H1 (cell line): ENCODE results near the gene GRIK4. TPM values are rescaled to one million over a fixed set of nuclear protein-coding genes. Genes with fewer than 3 reads are reported as not detected.

Experiments
- CTCF ChIA-PET: fragments of 300-600 bp; sonication (Branson Sonifier 250); formaldehyde crosslinking; loops from one replicate; lab custom pipeline; 2021; ENCODE audit not compliant: partially characterized antibody; lab: Charles Lee
- POLR2A ChIA-PET: fragments of 300-600 bp; sonication (Branson Sonifier 250); formaldehyde crosslinking; loops from one replicate; lab custom pipeline; 2021; ENCODE audit warnings: inconsistent platforms; ENCODE audit not compliant: partially characterized antibody; lab: Charles Lee
- DNase-seq, 2 experiments: peaks; one replicate each; pipeline versions ENCODE4 v3.0.0 to v3.0.0-alpha.2; 2010 to 2022; ENCODE audit warnings: low spot score in 2 of 2, low read depth in 1 of 2, mixed read lengths in 1 of 2
- FAIRE-seq: peaks from 2 replicates; lab custom pipeline; 2011; peaks lifted over from hg19 to GRCh38; lab: Jason Lieb, UNC
- H2AFZ ChIP-seq: 2 replicates; pipeline ENCODE4 v1.8.1; 2012; ENCODE audit warnings: low read length, inconsistent platforms
- H2AK5ac ChIP-seq: 2 replicates; pipeline ENCODE4 v1.6.1; 2013; ENCODE audit warnings: low read depth, low read length
- H2BK120ac ChIP-seq: replicated peaks from 2 replicates; pipeline ENCODE3; 2013; ENCODE audit warnings: low read depth, low read length, inconsistent platforms
- H2BK12ac ChIP-seq: 2 replicates; pipeline ENCODE4 v1.6.1; 2013; ENCODE audit warnings: low read depth, low read length
- H2BK15ac ChIP-seq: 2 replicates; pipeline ENCODE4 v1.6.1; 2013; ENCODE audit warnings: low read length
- H2BK20ac ChIP-seq: 2 replicates; pipeline ENCODE4 v1.6.1; 2013; ENCODE audit warnings: low read length
- H2BK5ac ChIP-seq: 2 replicates; pipeline ENCODE4 v1.6.1; 2013; ENCODE audit warnings: low read depth, low read length
- H3K14ac ChIP-seq: 2 replicates; pipeline ENCODE4 v1.6.1; 2013; ENCODE audit warnings: inconsistent platforms; ENCODE audit not compliant: insufficient read length
- H3K18ac ChIP-seq: 2 replicates; pipeline ENCODE4 v1.6.1; 2013; ENCODE audit warnings: low read length; ENCODE audit errors: extremely low read depth
- H3K23ac ChIP-seq: 2 replicates; pipeline ENCODE4 v1.6.1; 2013; ENCODE audit warnings: inconsistent platforms; ENCODE audit not compliant: insufficient read length
- H3K23me2 ChIP-seq: 2 replicates; pipeline ENCODE4 v1.6.1; 2013; ENCODE audit warnings: low read depth, low read length
- H3K27ac ChIP-seq: 2 replicates; pipeline ENCODE4 v1.6.1; 2011; ENCODE audit warnings: low read depth, low read length, inconsistent platforms
- H3K27me3 ChIP-seq, 4 experiments: replicated peaks in 1 of 4; 1 replicate in 1 of 4; 2 replicates in 3 of 4; pipeline versions ENCODE4 v1.6.1 to v1.8.1; 2011 to 2013; ENCODE audit warnings: low read length in 3 of 4, mild to moderate bottlenecking in 3 of 4, inconsistent platforms in 2 of 4, mixed read lengths in 2 of 4, moderate library complexity in 1 of 4; ENCODE audit not compliant: control insufficient read depth in 3 of 4, insufficient read depth in 3 of 4; ENCODE audit errors: extremely low read depth in 1 of 4
- H3K36me3 ChIP-seq, 4 experiments: 2 replicates each; pipeline versions ENCODE4 v1.6.1 to v1.8.1; 2011 to 2013; ENCODE audit warnings: mild to moderate bottlenecking in 4 of 4, low read length in 3 of 4, moderate library complexity in 2 of 4, control low read depth in 1 of 4, inconsistent platforms in 1 of 4; ENCODE audit not compliant: insufficient read depth in 4 of 4, control insufficient read depth in 2 of 4
- H3K4ac ChIP-seq: replicated peaks from 2 replicates; pipeline ENCODE3; 2013; ENCODE audit warnings: low read length, low read depth, mixed read lengths, inconsistent platforms; ENCODE audit not compliant: insufficient read length
- H3K4me1 ChIP-seq, 4 experiments: replicated peaks in 1 of 4; 1 replicate in 1 of 4; 2 replicates in 3 of 4; pipeline versions ENCODE4 v1.6.1 to v1.8.1; 2011 to 2013; ENCODE audit warnings: low read length in 3 of 4, inconsistent platforms in 2 of 4, mixed read lengths in 1 of 4; ENCODE audit not compliant: insufficient read depth in 4 of 4, control insufficient read depth in 3 of 4
- H3K4me2 ChIP-seq, 2 experiments: 2 replicates each; pipeline versions ENCODE4 v1.6.1 to v1.8.1; 2011 to 2013; ENCODE audit warnings: low read depth in 2 of 2, low read length in 2 of 2, control low read depth in 1 of 2, inconsistent platforms in 1 of 2, mild to moderate bottlenecking in 1 of 2; ENCODE audit not compliant: insufficient read depth in 1 of 2
- H3K4me3 ChIP-seq, 4 experiments: fragments of 200-600, 300-600 bp in 1 of 4; sonication (generic), shearing (Covaris generic), sonication (Bioruptor Twin) in 1 of 4; 2 replicates each; pipeline versions ENCODE4 v1.5.1 to v1.8.1; 2011 to 2016; ENCODE audit warnings: low read length in 4 of 4, low read depth in 3 of 4, control low read depth in 2 of 4, inconsistent platforms in 2 of 4, mild to moderate bottlenecking in 2 of 4, mixed read lengths in 1 of 4, moderate library complexity in 1 of 4; ENCODE audit not compliant: insufficient read depth in 2 of 4; ENCODE audit errors: extremely low read depth in 1 of 4
- H3K56ac ChIP-seq: replicated peaks from 2 replicates; pipeline ENCODE3; 2013; ENCODE audit warnings: low read depth, mild to moderate bottlenecking, mixed read lengths, low read length, inconsistent platforms; ENCODE audit not compliant: insufficient read length
- H3K79me1 ChIP-seq: 2 replicates; pipeline ENCODE4 v1.6.1; 2013; ENCODE audit warnings: low read depth, low read length, control low read depth
- H3K79me2 ChIP-seq, 2 experiments: 2 replicates each; pipeline versions ENCODE4 v1.6.1 to v1.8.1; 2012 to 2013; ENCODE audit warnings: low read length in 2 of 2, mild to moderate bottlenecking in 2 of 2, inconsistent platforms in 1 of 2; ENCODE audit not compliant: insufficient read depth in 2 of 2, control insufficient read depth in 1 of 2
- H3K9ac ChIP-seq, 4 experiments: replicated peaks in 1 of 4; 1 replicate in 1 of 4; 2 replicates in 3 of 4; pipeline versions ENCODE4 v1.6.1 to v1.8.1; 2011 to 2013; ENCODE audit warnings: low read depth in 3 of 4, low read length in 3 of 4, control low read depth in 2 of 4, mild to moderate bottlenecking in 2 of 4, moderate library complexity in 2 of 4, inconsistent platforms in 1 of 4; ENCODE audit errors: extremely low read depth in 1 of 4
- H3K9me3 ChIP-seq, 2 experiments: 2 replicates each; pipeline versions ENCODE4 v1.6.1 to v1.8.1; 2012 to 2013; ENCODE audit warnings: mild to moderate bottlenecking in 2 of 2, moderate library complexity in 2 of 2, control low read depth in 1 of 2, inconsistent platforms in 1 of 2, low read depth in 1 of 2, low read length in 1 of 2, mixed read lengths in 1 of 2; ENCODE audit not compliant: insufficient read depth in 2 of 2
- H4K20me1 ChIP-seq, 2 experiments: replicated peaks in 1 of 2; 2 replicates each; pipeline versions ENCODE3 to v1.8.1; 2011 to 2013; ENCODE audit warnings: inconsistent platforms in 2 of 2, low read length in 2 of 2, mild to moderate bottlenecking in 1 of 2; ENCODE audit not compliant: insufficient read depth in 2 of 2, control insufficient read depth in 1 of 2
- H4K5ac ChIP-seq: 2 replicates; pipeline ENCODE4 v1.6.1; 2013; ENCODE audit warnings: low read length, low read depth, mixed read lengths, inconsistent platforms; ENCODE audit not compliant: insufficient read length
- H4K8ac ChIP-seq: 2 replicates; pipeline ENCODE4 v1.8.0; 2013; ENCODE audit warnings: mild to moderate bottlenecking, moderate library complexity, low read length, inconsistent platforms; ENCODE audit not compliant: insufficient read depth; ENCODE audit errors: extremely low read depth
- H4K91ac ChIP-seq: replicated peaks from 2 replicates; pipeline ENCODE3; 2013; ENCODE audit warnings: low read length, mixed read lengths, inconsistent platforms; ENCODE audit not compliant: insufficient read length
- CBX8 ChIP-seq: fragments of 300-800, 300-1000 bp; sonication (generic); IDR thresholded peaks from 2 replicates; pipeline ENCODE4 v1.7.1; 2016; ENCODE audit warnings: low read depth, low read length, borderline replicate concordance
- CHD2 ChIP-seq: IDR thresholded peaks from 2 replicates; pipeline ENCODE4 v1.6.1; 2012; ENCODE audit warnings: low read length, improper control_type of control experiment
- MAX ChIP-seq: IDR thresholded peaks from 2 replicates; pipeline ENCODE4 v1.6.1; 2012; ENCODE audit warnings: inconsistent platforms
- NANOG ChIP-seq: IDR thresholded peaks from 2 replicates; pipeline ENCODE4 v1.6.1; 2011; ENCODE audit warnings: low read length, low read depth, mild to moderate bottlenecking, inconsistent platforms; ENCODE audit not compliant: insufficient read depth, poor library complexity, severe bottlenecking
- POLR2AphosphoS5 ChIP-seq: IDR thresholded peaks from 2 replicates; pipeline ENCODE4 v1.6.1; 2011; ENCODE audit warnings: low read depth, low read length
- SP1 ChIP-seq: IDR thresholded peaks from 2 replicates; pipeline ENCODE4 v1.6.1; 2011; ENCODE audit warnings: low read depth, low read length
- SP2 ChIP-seq: IDR thresholded peaks from 2 replicates; pipeline ENCODE4 v1.6.1; 2012; ENCODE audit warnings: mild to moderate bottlenecking, low read length, inconsistent platforms
- YY1 ChIP-seq: IDR thresholded peaks from 2 replicates; pipeline ENCODE4 v1.6.1; 2011; ENCODE audit warnings: low read depth, mild to moderate bottlenecking, low read length
- WGBS, 2 experiments: shearing (Covaris generic) in 1 of 2; methylation state at CpG; one replicate each; pipeline versions ENCODE4 v1.1.6 to v1.1.7; 2013 to 2015; ENCODE audit warnings: low lambda C conversion rate in 2 of 2, mixed read lengths in 2 of 2, inconsistent platforms in 1 of 2, low coverage in 1 of 2, missing lambda C conversion rate in 1 of 2; ENCODE audit not compliant: insufficient replicate concordance in 2 of 2, insufficient coverage in 1 of 2, insufficient read length in 1 of 2; ENCODE audit errors: extremely low coverage in 1 of 2, missing lambda C conversion rate in 1 of 2; 5-methylcytosine and 5-hydroxymethylcytosine counted together
- polyA plus RNA-seq, 7 experiments: library from polyadenylated mRNA; depleted of rRNA in 3 of 7; stranded (reverse) in 5 of 7; unstranded in 2 of 7; fragments of >200 nt in 5 of 7; fragments of 200-250 nt in 2 of 7; gene quantifications; 1 replicate in 5 of 7; 2 replicates in 1 of 7; 4 replicates in 1 of 7; pipeline versions ENCODE4 v1.2.1 to v1.2.3, GENCODE V29; 2011 to 2013; ENCODE audit warnings: missing spikeins in 2 of 7, mixed read lengths in 2 of 7
- total RNA-seq: library from RNA; stranded (reverse); fragmentation: NEBNext Ultra II Directional; extraction: Animal tissue kit (Norgen Biotek cat#: 25700); gene quantifications from 2 replicates; pipeline ENCODE4 v1.2.1, GENCODE V29; 2021

The GRIK4 gene
- total and polyA plus RNA-seq, 2 of the 8 experiments (the other 6 are each of a cell fraction or from before 2014, with no cell fraction given), result 1.2 to 2.9 TPM

GRCh38 chr11:120719348-120719747 lies 207.8 kb downstream of the GRIK4 start:
- H2BK12ac ChIP-seq, result no peak overlapping the region
- no peak overlapping the region for H3K4me2 ChIP-seq
- H2AK5ac ChIP-seq, result 0 out of 2 replicates have a peak overlapping the region, but pooled peaks have one; percentile 47
- H4K20me1 ChIP-seq, result no peaks in the 10 kb centered on the region
- POLR2A ChIA-PET, result interaction anchor here (0.7 kb wide), 1 partner anchor 59 kb away, joined by 3 read pairs; no protein-coding TSS in a partner anchor
- no peak overlapping the region for H3K4ac ChIP-seq
- DNase-seq (no peak), FAIRE-seq (peak; percentile 48)
- H3K18ac ChIP-seq, result no peak overlapping the region
- H3K23me2 ChIP-seq, result no peaks in the 10 kb centered on the region; the same call in 1 of the 2 replicates
- H3K79me2 ChIP-seq, result no peaks in the 10 kb centered on the region
- no peak overlapping the region for H3K14ac ChIP-seq
- no peak overlapping the region for H4K8ac ChIP-seq
- H2BK20ac ChIP-seq, result no peak overlapping the region
- H2AFZ ChIP-seq, result peak overlapping the region; percentile 48; the same call in 1 of the 2 replicates
- no peak overlapping the region for H4K5ac ChIP-seq
- 71% methylated on average over 3 of the region's 3 CpGs; no CpG with 5 or more reads in 1 of the 2 experiments for WGBS, 2 experiments
- H3K27ac ChIP-seq, result no peak overlapping the region
- no peaks in the 10 kb centered on the region for H3K79me1 ChIP-seq
- no peaks in the 10 kb centered on the region for H3K36me3 ChIP-seq
- TF ChIP-seq SP2 (no peak), SP1 (no peak), CHD2 (no peak), CBX8 (no peak), POLR2AphosphoS5 (no peak), YY1 (no peak), NANOG (no peak), MAX (no peak)
- H3K23ac ChIP-seq, result no peak overlapping the region
- no peak overlapping the region; the same call in 1 of the 2 replicates for H2BK5ac ChIP-seq
- H3K4me3 ChIP-seq, result no peak overlapping the region
- H4K91ac ChIP-seq, result peak overlapping the region; percentile 46
- H3K9me3 ChIP-seq, result no peaks in the 10 kb centered on the region; a peak in 1 of 4 replicates
- peaks cover 4 to 16% (median 7%) of the 10 kb centered on the region in 4 experiments for H3K4me1 ChIP-seq
- 0 out of 2 replicates have a peak overlapping the region, but pooled peaks have one; percentile 4 for H2BK15ac ChIP-seq
- H3K56ac ChIP-seq, result no peak overlapping the region
- H3K27me3 ChIP-seq, result peaks cover 0 to 2% (median 0%) of the 10 kb centered on the region in 4 experiments; a peak in 2 of 7 replicates
- H3K9ac ChIP-seq, result peak overlapping the region in 1 of 4 experiments; percentile 17; a peak in 1 of 7 replicates
- no peak overlapping the region for H2BK120ac ChIP-seq
- CTCF ChIA-PET, result interaction anchor here (0.7 to 19.6 kb wide), 13 partner anchors 9 to 231 kb away, joined by 3 to 300 read pairs (median 4); no protein-coding TSS in a partner anchor
